ENCODE data around the gene RABGEF1.

- no peak for TF ChIP-seq CTCF (conservative IDR thresholded peaks at IDR 0.05; ENCODE audit: low read length)
- TF ChIP-seq EZH2phosphoT487 (IDR thresholded peaks at IDR 0.05; ENCODE audit: borderline replicate concordance): no peak
These were observed 29.4 kb downstream of the RABGEF1 start for GRCh38 chr7:66769833-66770512.

Data from Loucy (cell line).